H9 (cell line): Measurements from ENCODE around the gene ANAPC16. TPM values are rescaled to one million over a fixed set of nuclear protein-coding genes. Genes with fewer than 3 reads are reported as not detected.

Source experiments
- DNase-seq: peaks from one replicate; pipeline ENCODE4 v3.0.0-alpha.2; 2017
- H2AFZ ChIP-seq: one replicate; pipeline ENCODE4 v1.6.1; 2013; ENCODE audit warnings: mild to moderate bottlenecking, low read length, control low read depth, moderate library complexity
- H2AK5ac ChIP-seq: 2 replicates; pipeline ENCODE4 v1.6.1; 2013; ENCODE audit warnings: low read length, control low read depth, mixed read lengths; ENCODE audit not compliant: insufficient read length
- H2BK120ac ChIP-seq: one replicate; pipeline ENCODE4 v1.6.1; 2013; ENCODE audit warnings: low read depth, mild to moderate bottlenecking, low read length, control low read depth, inconsistent platforms; ENCODE audit not compliant: poor library complexity, severe bottlenecking
- H2BK12ac ChIP-seq: 2 replicates; pipeline ENCODE4 v1.6.1; 2013; ENCODE audit warnings: low read length, control low read depth, mixed read lengths, low read depth; ENCODE audit not compliant: insufficient read length
- H2BK15ac ChIP-seq: 2 replicates; pipeline ENCODE4 v1.6.1; 2013; ENCODE audit warnings: low read depth, low read length, control low read depth
- H2BK20ac ChIP-seq: one replicate; pipeline ENCODE4 v1.6.1; 2013; ENCODE audit warnings: low read depth, mild to moderate bottlenecking, low read length, control low read depth, inconsistent platforms; ENCODE audit not compliant: poor library complexity, severe bottlenecking
- H2BK5ac ChIP-seq: 2 replicates; pipeline ENCODE4 v1.6.1; 2013; ENCODE audit warnings: low read length, control low read depth, mixed read lengths; ENCODE audit not compliant: insufficient read length
- H3K14ac ChIP-seq: 2 replicates; pipeline ENCODE4 v1.6.1; 2013; ENCODE audit warnings: low read length, control low read depth; ENCODE audit not compliant: insufficient read depth
- H3K18ac ChIP-seq: 2 replicates; pipeline ENCODE4 v1.6.1; 2013; ENCODE audit warnings: low read depth, mild to moderate bottlenecking, mixed read lengths, low read length, control low read depth; ENCODE audit not compliant: insufficient read length
- H3K23ac ChIP-seq: 2 replicates; pipeline ENCODE4 v1.6.1; 2013; ENCODE audit warnings: low read length, control low read depth, mixed read lengths, low read depth; ENCODE audit not compliant: insufficient read length
- H3K23me2 ChIP-seq: 2 replicates; pipeline ENCODE4 v1.6.1; 2013; ENCODE audit warnings: low read depth, mild to moderate bottlenecking, mixed read lengths, low read length, control low read depth; ENCODE audit not compliant: insufficient read length, poor library complexity, severe bottlenecking
- H3K27ac ChIP-seq: 2 replicates; pipeline ENCODE4 v1.5.1; 2013; ENCODE audit warnings: low read length, control low read depth, mixed read lengths, low read depth; ENCODE audit not compliant: insufficient read length
- H3K27me3 ChIP-seq: 2 replicates; pipeline ENCODE4 v1.6.1; 2013; ENCODE audit warnings: low read length, control low read depth, inconsistent platforms; ENCODE audit not compliant: insufficient read depth
- H3K4ac ChIP-seq: 2 replicates; pipeline ENCODE4 v1.6.1; 2013; ENCODE audit warnings: low read depth, mild to moderate bottlenecking, control low read depth, inconsistent platforms, low read length, moderate library complexity
- H3K4me1 ChIP-seq: 2 replicates; pipeline ENCODE4 v1.6.1; 2013; ENCODE audit warnings: low read length, control low read depth, inconsistent platforms; ENCODE audit not compliant: insufficient read depth
- H3K4me2 ChIP-seq: 2 replicates; pipeline ENCODE4 v1.6.1; 2013; ENCODE audit warnings: low read length, control low read depth, mixed read lengths; ENCODE audit not compliant: insufficient read length, insufficient read depth
- H3K56ac ChIP-seq: 2 replicates; pipeline ENCODE4 v1.6.1; 2013; ENCODE audit warnings: low read depth, mild to moderate bottlenecking, mixed read lengths, low read length, control low read depth; ENCODE audit not compliant: insufficient read length
- H3K79me1 ChIP-seq: 2 replicates; pipeline ENCODE4 v1.6.1; 2013; ENCODE audit warnings: low read depth, mild to moderate bottlenecking, moderate library complexity, low read length, control low read depth, inconsistent platforms; ENCODE audit not compliant: insufficient read depth, poor library complexity, severe bottlenecking
- H3K79me2 ChIP-seq: 2 replicates; pipeline ENCODE4 v1.6.1; 2013; ENCODE audit warnings: low read length, control low read depth, inconsistent platforms; ENCODE audit not compliant: insufficient read depth
- H3K9ac ChIP-seq: 2 replicates; pipeline ENCODE4 v1.6.1; 2013; ENCODE audit warnings: low read length, control low read depth, mixed read lengths; ENCODE audit not compliant: insufficient read length; ENCODE audit errors: extremely low read depth
- H3K9me3 ChIP-seq: one replicate; pipeline ENCODE4 v1.6.1; 2013; ENCODE audit warnings: low read depth, low read length, inconsistent platforms; ENCODE audit not compliant: control insufficient read depth
- H3T11ph ChIP-seq: one replicate; pipeline ENCODE4 v1.6.1; 2013; ENCODE audit warnings: mild to moderate bottlenecking, low read length, control low read depth, inconsistent platforms
- H4K20me1 ChIP-seq: one replicate; pipeline ENCODE4 v1.6.1; 2013; ENCODE audit not compliant: control insufficient read depth, insufficient read length, insufficient read depth
- H4K5ac ChIP-seq: 2 replicates; pipeline ENCODE4 v1.6.1; 2013; ENCODE audit warnings: low read depth, mild to moderate bottlenecking, mixed read lengths, low read length, control low read depth; ENCODE audit not compliant: insufficient read length
- H4K8ac ChIP-seq: replicated peaks from 2 replicates; pipeline ENCODE4 v1.6.1; 2013; ENCODE audit warnings: low read length, control low read depth, mixed read lengths, low read depth; ENCODE audit not compliant: insufficient read length
- H4K91ac ChIP-seq: 2 replicates; pipeline ENCODE4 v1.6.1; 2013; ENCODE audit warnings: low read depth, mild to moderate bottlenecking, moderate library complexity, mixed read lengths, low read length, control low read depth; ENCODE audit not compliant: insufficient read length
- H3K27ac Mint-ChIP-seq, 3 experiments: 2 replicates in 2 of 3; 3 replicates in 1 of 3; pipeline ENCODE4 v1.8.0; 2020 to 2021; ENCODE audit warnings: mixed read lengths in 3 of 3, mild to moderate bottlenecking in 1 of 3, moderate library complexity in 1 of 3
- H3K27me3 Mint-ChIP-seq: 2 replicates; pipeline ENCODE4 v1.8.0; 2021; ENCODE audit warnings: low read depth, mild to moderate bottlenecking, moderate library complexity, mixed read lengths
- H3K36me3 Mint-ChIP-seq, 3 experiments: 2 replicates in 2 of 3; 3 replicates in 1 of 3; pipeline ENCODE4 v1.8.0; 2020 to 2021; ENCODE audit warnings: low read depth in 3 of 3, mixed read lengths in 3 of 3; ENCODE audit not compliant: insufficient read depth in 1 of 3
- H3K4me1 Mint-ChIP-seq, 2 experiments: 2 replicates each; pipeline ENCODE4 v1.8.0; 2020; ENCODE audit warnings: mixed read lengths in 2 of 2
- H3K4me3 Mint-ChIP-seq, 2 experiments: 2 replicates in 1 of 2; 3 replicates in 1 of 2; pipeline ENCODE4 v1.8.0; 2020 to 2021; ENCODE audit warnings: mild to moderate bottlenecking in 2 of 2, mixed read lengths in 2 of 2, moderate library complexity in 1 of 2
- H3K9me3 Mint-ChIP-seq, 2 experiments: 2 replicates in 1 of 2; 3 replicates in 1 of 2; pipeline ENCODE4 v1.8.0; 2020; ENCODE audit warnings: mild to moderate bottlenecking in 2 of 2, mixed read lengths in 2 of 2, moderate library complexity in 1 of 2
- WGBS: extraction: QIAGEN DNeasy Blood & Tissue Kit; methylation state at CpG from one replicate; pipeline ENCODE4 v1.1.7; 2013; ENCODE audit warnings: missing lambda C conversion rate, low lambda C conversion rate, mixed read lengths; ENCODE audit not compliant: insufficient read length; ENCODE audit errors: extremely low coverage; 5-methylcytosine and 5-hydroxymethylcytosine counted together
- total RNA-seq: library from RNA; stranded (reverse); gene quantifications from 2 replicates; pipeline ENCODE4 v1.2.1, GENCODE V29; 2021
- TF ChIP-seq, protein P1 (sequence below): fragments of 200-600 bp; sonication (generic); conservative IDR thresholded peaks from 3 replicates; pipeline ENCODE4 v1.8.0; 2021; ENCODE audit warnings: antibody characterized with exemption, mild to moderate bottlenecking

ANAPC16 gene
- total RNA-seq, 1 experiment from 2014 or later: 66.6 TPM

DNA sequence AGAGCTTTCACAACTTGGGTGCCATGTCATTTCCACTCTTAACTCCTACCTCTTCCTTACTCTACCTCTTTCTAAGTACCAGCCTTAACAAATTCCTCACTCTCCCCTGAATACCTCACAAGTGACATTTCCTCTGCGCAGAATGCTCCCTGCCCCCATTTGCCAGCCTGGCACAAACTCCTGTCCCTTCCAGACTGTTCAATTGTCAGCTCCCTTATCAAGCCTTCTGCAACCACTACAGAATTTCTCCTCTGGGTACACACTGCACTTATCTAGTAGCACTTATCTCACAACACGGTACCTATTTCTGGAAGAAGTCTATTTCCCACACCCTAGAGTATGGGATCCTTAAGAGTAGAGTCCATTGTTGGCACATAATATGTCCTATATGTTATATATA is 39.1 kb upstream of the ANAPC16 start:
- Histone ChIP-seq H4K20me1 (no peaks in the 10 kb centered on the region), H2AFZ (no peak overlapping the region), H2BK20ac (no peak overlapping the region), H3K14ac (no peak overlapping the region), H3K79me1 (no peaks in the 10 kb centered on the region), H2BK15ac (no peak overlapping the region), H4K5ac (no peak overlapping the region), H3K18ac (no peak overlapping the region), H3K56ac (no peak overlapping the region), H2BK120ac (no peak overlapping the region), H3T11ph (no peak overlapping the region), H3K23ac (no peak overlapping the region), H3K27ac (no peak overlapping the region), H4K91ac (no peak overlapping the region), H2AK5ac (no peak overlapping the region), H3K9me3 (no peaks in the 10 kb centered on the region), H3K4me1 (no peaks in the 10 kb centered on the region), H3K4me2 (no peak overlapping the region), H3K4ac (no peak overlapping the region), H4K8ac (no peak overlapping the region), H2BK5ac (no peak overlapping the region), H3K27me3 (no peaks in the 10 kb centered on the region), H3K23me2 (no peaks in the 10 kb centered on the region), H3K9ac (no peak overlapping the region), H3K79me2 (no peaks in the 10 kb centered on the region), H2BK12ac (no peak overlapping the region)
- no CpG with 5 or more reads among the region's 2 CpGs for WGBS
- no peak overlapping the region for H3K27ac Mint-ChIP-seq
- no peak overlapping the region for H3K4me3 Mint-ChIP-seq
- H3K36me3 Mint-ChIP-seq: peaks cover under 1 to 14% (median under 1%) of the 10 kb centered on the region in 3 experiments; a peak in 4 of 7 replicates
- no peaks in the 10 kb centered on the region for H3K27me3 Mint-ChIP-seq
- no peaks in the 10 kb centered on the region; a peak in 1 of 4 replicates for H3K4me1 Mint-ChIP-seq
- TF ChIP-seq, protein P1, sequence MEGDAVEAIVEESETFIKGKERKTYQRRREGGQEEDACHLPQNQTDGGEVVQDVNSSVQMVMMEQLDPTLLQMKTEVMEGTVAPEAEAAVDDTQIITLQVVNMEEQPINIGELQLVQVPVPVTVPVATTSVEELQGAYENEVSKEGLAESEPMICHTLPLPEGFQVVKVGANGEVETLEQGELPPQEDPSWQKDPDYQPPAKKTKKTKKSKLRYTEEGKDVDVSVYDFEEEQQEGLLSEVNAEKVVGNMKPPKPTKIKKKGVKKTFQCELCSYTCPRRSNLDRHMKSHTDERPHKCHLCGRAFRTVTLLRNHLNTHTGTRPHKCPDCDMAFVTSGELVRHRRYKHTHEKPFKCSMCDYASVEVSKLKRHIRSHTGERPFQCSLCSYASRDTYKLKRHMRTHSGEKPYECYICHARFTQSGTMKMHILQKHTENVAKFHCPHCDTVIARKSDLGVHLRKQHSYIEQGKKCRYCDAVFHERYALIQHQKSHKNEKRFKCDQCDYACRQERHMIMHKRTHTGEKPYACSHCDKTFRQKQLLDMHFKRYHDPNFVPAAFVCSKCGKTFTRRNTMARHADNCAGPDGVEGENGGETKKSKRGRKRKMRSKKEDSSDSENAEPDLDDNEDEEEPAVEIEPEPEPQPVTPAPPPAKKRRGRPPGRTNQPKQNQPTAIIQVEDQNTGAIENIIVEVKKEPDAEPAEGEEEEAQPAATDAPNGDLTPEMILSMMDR: no peak
- H3K9me3 Mint-ChIP-seq: no peaks in the 10 kb centered on the region
- DNase-seq: no peak
